ACC112 (cell line): ENCODE results near the gene FNIP1.
"Not testable (repeated sequence)": the region's sequence is repeated elsewhere in the genome, so short reads cannot be mapped to it uniquely, and the experiment has no call there.

Source experiments
- H2AFZ ChIP-seq: fragments of 200-600 bp; sonication (generic); one replicate; pipeline ENCODE4 v1.6.0; 2017; ENCODE audit warnings: antibody characterized with exemption, low read length; ENCODE audit not compliant: unreplicated experiment
- H3K27ac ChIP-seq: fragments of 200-600 bp; sonication (generic); 2 replicates; pipeline ENCODE4 v1.5.1; 2014; ENCODE audit warnings: low read depth, mild to moderate bottlenecking, antibody characterized with exemption, low read length, moderate library complexity
- H3K27me3 ChIP-seq: fragments of 200-600 bp; sonication (generic); 2 replicates; pipeline ENCODE4 v1.6.1; 2014; ENCODE audit warnings: mild to moderate bottlenecking, antibody characterized with exemption, low read length, moderate library complexity, mixed read lengths; ENCODE audit not compliant: insufficient read depth
- H3K36me3 ChIP-seq: fragments of 200-600 bp; sonication (generic); 2 replicates; pipeline ENCODE4 v1.6.1; 2016; ENCODE audit warnings: mild to moderate bottlenecking, antibody characterized with exemption, low read length, moderate library complexity, mixed read lengths; ENCODE audit not compliant: insufficient read depth
- H3K4me1 ChIP-seq: fragments of 200-600 bp; sonication (generic); one replicate; pipeline ENCODE4 v1.6.1; 2016; ENCODE audit warnings: low read length, mixed read lengths; ENCODE audit not compliant: insufficient read depth, unreplicated experiment, control insufficient read depth
- H3K4me3 ChIP-seq: fragments of 200-600 bp; sonication (generic); 2 replicates; pipeline ENCODE4 v1.5.1; 2014; ENCODE audit warnings: mild to moderate bottlenecking, low read depth, low read length
- H3K79me2 ChIP-seq: fragments of 200-600 bp; sonication (generic); one replicate; pipeline ENCODE4 v1.6.0; 2016; ENCODE audit warnings: low read length; ENCODE audit not compliant: control insufficient read depth, unreplicated experiment, insufficient read depth

The FNIP1 gene

DNA sequence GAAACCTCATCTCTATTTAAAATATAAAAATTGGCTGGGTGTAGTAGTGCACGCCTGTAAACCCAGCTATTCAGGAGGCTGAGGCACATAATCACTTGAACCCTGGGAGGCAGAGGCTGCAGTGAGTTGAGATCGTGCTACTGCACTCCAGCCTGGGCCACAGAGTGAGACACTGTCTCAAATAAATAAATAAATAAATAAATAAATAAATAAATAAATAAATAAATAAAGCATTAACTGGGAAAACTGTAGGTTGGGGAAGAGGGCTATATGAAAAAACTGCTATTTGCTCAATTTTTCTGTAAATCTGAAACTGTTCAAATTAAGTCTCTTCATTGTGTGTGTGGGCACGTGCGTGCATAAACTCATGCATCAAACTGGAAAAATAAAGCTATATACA, 101.9 kb downstream of the FNIP1 start:
- Histone ChIP-seq H3K36me3 (peaks cover 34% of the 10 kb centered on the region), H3K27me3 (no peaks in the 10 kb centered on the region), H3K27ac (no peak overlapping the region)

GRCh38 chr5:131693894-131694293, 102.9 kb downstream of the FNIP1 start:
- Histone ChIP-seq H3K27me3 (no peaks in the 10 kb centered on the region), H3K36me3 (peaks cover 33% of the 10 kb centered on the region), H3K4me1 (no peaks in the 10 kb centered on the region), H3K27ac (no peak overlapping the region), H3K4me3 (no peak overlapping the region), H3K79me2 (peaks cover 5% of the 10 kb centered on the region), H2AFZ (no peak overlapping the region)

More for the DNA sequence above, 101.9 kb downstream of the FNIP1 start:
- Histone ChIP-seq H3K79me2 (peaks cover 5% of the 10 kb centered on the region), H3K4me1 (no peaks in the 10 kb centered on the region), H3K4me3 (no peak overlapping the region), H2AFZ (no peak overlapping the region)

- no peak overlapping the region for H3K27ac ChIP-seq
- H3K4me3 ChIP-seq = no peak overlapping the region
- H3K27me3 ChIP-seq = no peaks in the 10 kb centered on the region
- peaks cover 13% of the 10 kb centered on the region for H3K36me3 ChIP-seq
- H3K4me1 ChIP-seq = no peaks in the 10 kb centered on the region
- no peak overlapping the region for H2AFZ ChIP-seq
- H3K79me2 ChIP-seq = peaks cover 2% of the 10 kb centered on the region
Observed at GRCh38 chr5:131685516-131686171, 111.2 kb downstream of the FNIP1 start.

DNA sequence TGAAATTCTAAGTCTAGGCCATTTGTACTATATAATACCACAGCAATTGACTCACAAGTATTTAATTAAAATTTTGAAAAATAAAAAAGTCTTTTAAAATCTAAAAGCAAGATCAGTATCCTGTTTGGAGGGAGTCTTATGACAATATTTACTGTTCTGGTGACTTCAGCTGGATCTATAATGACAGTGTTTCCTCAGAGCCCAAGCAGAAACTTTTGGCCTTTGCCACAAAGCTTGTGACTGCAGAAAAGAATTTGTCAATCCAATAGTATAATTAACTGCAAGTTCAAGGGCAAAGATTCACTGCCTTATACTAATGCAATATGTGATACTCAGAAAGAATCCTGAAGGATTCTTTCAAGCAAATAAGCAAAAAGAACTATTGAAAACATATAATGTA, 112.2 kb downstream of the FNIP1 start:
- peaks cover 2% of the 10 kb centered on the region for H3K79me2 ChIP-seq
- no peak overlapping the region for H3K27ac ChIP-seq
- H2AFZ ChIP-seq = no peak overlapping the region
- no peaks in the 10 kb centered on the region for H3K4me1 ChIP-seq
- H3K4me3 ChIP-seq = no peak overlapping the region
- H3K27me3 ChIP-seq = no peaks in the 10 kb centered on the region
- H3K36me3 ChIP-seq = peaks cover 13% of the 10 kb centered on the region

GRCh38 chr5:131684051-131684450, 112.8 kb downstream of the FNIP1 start:
- no peaks in the 10 kb centered on the region for H3K4me1 ChIP-seq
- peaks cover 18% of the 10 kb centered on the region for H3K36me3 ChIP-seq
- H3K79me2 ChIP-seq = peaks cover 4% of the 10 kb centered on the region
- H3K4me3 ChIP-seq = no peak overlapping the region
- H3K27ac ChIP-seq = no peak overlapping the region
- H2AFZ ChIP-seq = no peak overlapping the region
- no peaks in the 10 kb centered on the region for H3K27me3 ChIP-seq

GRCh38 chr5:131682826-131683225, 114.0 kb downstream of the FNIP1 start:
- Histone ChIP-seq H3K27ac (no peak overlapping the region), H3K27me3 (no peaks in the 10 kb centered on the region)

DNA sequence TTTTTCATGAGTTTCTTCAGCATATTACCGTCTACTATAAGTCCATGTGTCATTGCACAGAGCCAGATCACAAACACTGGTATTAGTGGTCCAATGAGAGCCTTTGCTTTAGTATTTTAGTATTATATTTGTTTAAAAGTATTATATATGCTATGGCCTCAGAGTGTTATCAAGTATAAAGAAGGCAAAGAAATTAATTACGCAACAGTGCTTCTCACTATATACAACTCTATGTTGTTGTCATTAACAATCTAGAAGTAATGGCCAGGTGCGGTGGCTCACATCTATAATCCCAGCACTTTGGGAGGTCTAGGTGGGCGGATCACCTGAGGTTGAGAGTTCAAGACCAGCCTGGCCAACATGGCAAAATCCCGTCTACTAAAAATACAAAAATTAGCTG, 114.6 kb downstream of the FNIP1 start:
- Histone ChIP-seq H3K4me3 (no peak overlapping the region), H3K27me3 (no peaks in the 10 kb centered on the region), H3K36me3 (peaks cover 29% of the 10 kb centered on the region), H3K27ac (no peak overlapping the region), H3K4me1 (no peaks in the 10 kb centered on the region), H3K79me2 (peaks cover 4% of the 10 kb centered on the region), H2AFZ (no peak overlapping the region)

More at GRCh38 chr5:131682826-131683225, 114.0 kb downstream of the FNIP1 start:
- peaks cover 22% of the 10 kb centered on the region for H3K36me3 ChIP-seq
- H3K79me2 ChIP-seq = peaks cover 4% of the 10 kb centered on the region
- H3K4me1 ChIP-seq = no peaks in the 10 kb centered on the region
- no peak overlapping the region for H2AFZ ChIP-seq
- no peak overlapping the region for H3K4me3 ChIP-seq

GRCh38 chr5:131679911-131680310, 116.9 kb downstream of the FNIP1 start:
- peaks cover 2% of the 10 kb centered on the region for H3K79me2 ChIP-seq
- H3K4me3 ChIP-seq = no peak overlapping the region
- H3K36me3 ChIP-seq = peaks cover 43% of the 10 kb centered on the region
- H3K4me1 ChIP-seq = peaks cover 3% of the 10 kb centered on the region
- H3K27ac ChIP-seq = no peak overlapping the region
- no peaks in the 10 kb centered on the region for H3K27me3 ChIP-seq
- H2AFZ ChIP-seq = no peak overlapping the region

- H3K4me3 ChIP-seq, H3K27me3 ChIP-seq, H2AFZ ChIP-seq, H3K79me2 ChIP-seq: not testable (repeated sequence)
- peaks cover 39% of the 10 kb centered on the region for H3K36me3 ChIP-seq
- peaks cover 17% of the 10 kb centered on the region for H3K4me1 ChIP-seq
- peak overlapping the region; percentile 25; the same call in 1 of the 2 replicates for H3K27ac ChIP-seq
Observed at GRCh38 chr5:131678273-131678672, 118.5 kb downstream of the FNIP1 start.

- peaks cover 28% of the 10 kb centered on the region for H3K4me1 ChIP-seq
- peaks cover 39% of the 10 kb centered on the region for H3K36me3 ChIP-seq
- no peak overlapping the region for H3K27ac ChIP-seq
- H3K27me3 ChIP-seq = no peaks in the 10 kb centered on the region
- peaks cover 2% of the 10 kb centered on the region for H3K79me2 ChIP-seq
- no peak overlapping the region for H3K4me3 ChIP-seq
- no peak overlapping the region for H2AFZ ChIP-seq
Observed at GRCh38 chr5:131677115-131677514, 119.7 kb downstream of the FNIP1 start.

GRCh38 chr5:131672776-131673175, 124.0 kb downstream of the FNIP1 start:
- peak overlapping the region; percentile 77 for H3K27ac ChIP-seq
- H3K4me3 ChIP-seq = no peak overlapping the region
- peaks cover 46% of the 10 kb centered on the region for H3K36me3 ChIP-seq

More at GRCh38 chr5:131672776-131673175, 124.0 kb downstream of the FNIP1 start:
- Histone ChIP-seq H3K4me1 (peaks cover 40% of the 10 kb centered on the region), H3K27me3 (no peaks in the 10 kb centered on the region), H3K79me2 (no peaks in the 10 kb centered on the region), H2AFZ (no peak overlapping the region)
